GM19099 (cell line): ENCODE measurements around the gene B4GALT1.

Experiments used
- POLR2A ChIP-seq: IDR thresholded peaks from 3 replicates; pipeline ENCODE4 v1.6.1; 2011; ENCODE audit warnings: low read depth; ENCODE audit not compliant: insufficient read length; ENCODE audit errors: extremely low read depth

Gene B4GALT1

DNA sequence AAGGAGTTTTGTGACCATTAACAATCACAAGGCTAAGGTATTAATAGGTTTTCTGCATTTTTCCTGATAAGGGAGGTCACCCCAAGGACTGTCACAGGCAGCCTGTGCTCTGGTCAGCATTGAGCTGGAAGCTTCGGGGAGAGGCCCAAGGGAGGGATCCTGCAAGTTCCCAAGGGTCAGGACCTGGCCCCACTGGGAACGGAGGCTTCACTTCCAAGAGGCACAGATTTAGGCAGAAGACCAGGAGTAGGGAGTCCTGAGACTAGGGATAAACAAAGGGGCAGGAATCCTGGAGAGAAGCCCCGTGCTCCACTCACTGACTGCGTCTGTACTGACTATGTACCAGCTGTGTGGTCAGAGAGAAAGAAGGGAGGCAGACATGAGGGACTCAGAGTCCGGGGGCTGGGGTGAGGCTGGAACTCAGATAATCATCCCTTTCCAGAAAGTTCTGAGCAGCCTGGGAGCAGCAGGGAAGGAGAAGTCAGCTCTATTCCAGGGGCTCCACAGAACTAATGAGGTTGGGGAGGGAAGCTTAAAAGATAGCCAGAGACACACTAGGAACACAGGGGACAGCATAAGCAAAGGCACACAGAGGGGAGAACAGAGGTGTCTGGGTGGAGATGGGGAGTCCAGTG lies 37.8 kb downstream of the B4GALT1 start:
- no peak for TF ChIP-seq POLR2A

DNA sequence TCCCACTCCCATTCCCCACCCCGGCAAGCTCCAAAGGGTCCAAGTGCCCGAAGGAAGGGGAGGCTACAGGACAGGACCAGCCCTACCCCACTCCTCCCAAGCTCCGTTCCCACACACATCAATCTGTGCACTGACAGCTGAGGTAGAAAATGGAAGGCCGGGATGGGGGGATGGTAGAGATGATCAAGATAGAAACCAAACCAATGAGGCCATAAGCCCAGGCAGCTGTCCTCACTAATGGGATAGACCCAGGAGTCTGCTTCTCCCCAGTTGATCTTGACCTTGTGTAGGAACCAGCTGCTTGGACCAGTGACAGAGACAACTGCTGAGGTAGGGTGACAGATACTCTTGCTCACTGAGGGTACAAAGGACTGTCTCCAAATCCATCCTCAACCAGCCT lies 38.6 kb downstream of the B4GALT1 start:
- TF ChIP-seq POLR2A: no peak

DNA sequence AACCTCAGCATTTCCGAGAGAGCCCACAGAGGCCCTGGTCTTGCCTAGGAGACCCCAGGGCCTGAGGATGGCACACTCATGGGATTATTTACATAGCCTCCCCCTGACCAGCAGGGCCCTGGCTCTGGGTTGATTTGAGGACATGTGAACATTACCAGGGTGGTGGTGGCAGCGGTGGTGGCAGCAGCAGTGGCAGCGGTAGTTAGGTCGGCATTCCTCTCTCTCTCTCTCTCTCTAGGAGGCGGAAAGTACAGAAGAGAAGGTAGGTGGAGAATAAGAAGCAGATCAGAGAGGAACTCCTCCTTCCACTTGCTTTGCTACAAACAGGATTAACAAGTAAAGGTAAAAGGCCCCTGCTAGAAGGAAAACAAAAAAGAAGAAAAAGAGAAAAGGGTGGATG lies 39.3 kb downstream of the B4GALT1 start:
- TF ChIP-seq POLR2A: no peak

DNA sequence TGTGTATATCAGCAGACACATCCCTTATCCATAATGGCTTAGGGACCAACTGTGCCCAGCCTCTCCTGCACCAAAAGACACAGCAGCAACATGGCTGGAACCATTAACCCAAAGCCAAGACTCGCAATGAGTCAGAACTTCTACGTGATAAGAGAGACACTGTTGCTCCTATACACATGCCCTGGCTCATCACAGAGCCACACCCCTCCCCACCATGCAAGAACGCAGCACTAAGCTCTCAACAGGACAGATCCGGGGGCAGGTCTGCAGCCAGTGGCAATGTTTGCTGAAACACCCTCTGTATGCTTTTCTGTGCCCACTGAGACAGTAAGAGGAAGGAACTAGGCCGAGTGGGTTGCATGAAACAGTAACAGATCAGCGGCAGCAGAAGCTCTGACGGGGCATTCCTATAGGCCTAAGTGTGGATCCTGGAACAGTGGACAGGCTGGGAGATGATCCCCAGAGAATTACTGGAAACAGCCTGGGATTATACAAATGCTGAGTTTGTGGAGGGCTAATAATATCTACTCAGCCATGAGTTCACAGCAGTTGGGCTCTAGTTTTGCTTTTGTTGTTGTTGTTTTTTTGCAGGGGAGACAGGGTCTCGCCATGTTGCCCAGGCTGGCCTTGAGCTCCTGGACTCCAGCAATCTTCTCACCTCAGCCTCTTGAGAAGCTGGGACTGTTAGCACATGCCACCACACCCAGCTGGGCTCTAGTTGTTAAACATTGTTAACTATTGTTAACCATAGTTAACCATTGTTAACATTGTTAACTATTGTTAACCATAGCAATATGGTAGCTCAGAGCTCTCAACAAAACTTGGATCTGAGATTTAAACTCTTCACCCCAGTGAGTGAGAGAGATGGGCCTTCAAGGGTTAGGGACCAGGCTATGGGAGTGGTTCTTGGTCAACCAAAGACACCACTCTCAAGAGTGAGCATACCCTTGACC lies 41.0 kb downstream of the B4GALT1 start:
- no peak for TF ChIP-seq POLR2A

DNA sequence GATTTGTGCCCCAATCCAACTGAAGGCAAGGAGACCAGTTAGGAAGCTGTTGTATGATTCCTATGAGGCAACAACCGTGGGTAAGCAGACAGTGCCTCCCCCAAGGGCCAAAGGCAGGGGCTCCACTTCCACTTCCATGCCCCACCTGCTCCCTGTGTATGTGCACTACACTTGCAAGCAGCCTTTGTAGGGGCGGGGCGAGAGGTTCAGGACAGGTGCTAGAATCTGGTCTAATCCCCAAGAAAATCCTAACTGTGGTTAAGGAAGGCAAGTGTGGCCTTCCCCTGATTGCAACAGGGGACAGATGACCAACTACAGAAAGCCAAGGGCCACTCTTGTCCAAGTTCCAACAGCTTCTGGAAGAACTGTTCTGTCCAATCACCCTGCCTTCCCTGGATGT lies 41.7 kb downstream of the B4GALT1 start:
- TF ChIP-seq POLR2A: no peak

DNA sequence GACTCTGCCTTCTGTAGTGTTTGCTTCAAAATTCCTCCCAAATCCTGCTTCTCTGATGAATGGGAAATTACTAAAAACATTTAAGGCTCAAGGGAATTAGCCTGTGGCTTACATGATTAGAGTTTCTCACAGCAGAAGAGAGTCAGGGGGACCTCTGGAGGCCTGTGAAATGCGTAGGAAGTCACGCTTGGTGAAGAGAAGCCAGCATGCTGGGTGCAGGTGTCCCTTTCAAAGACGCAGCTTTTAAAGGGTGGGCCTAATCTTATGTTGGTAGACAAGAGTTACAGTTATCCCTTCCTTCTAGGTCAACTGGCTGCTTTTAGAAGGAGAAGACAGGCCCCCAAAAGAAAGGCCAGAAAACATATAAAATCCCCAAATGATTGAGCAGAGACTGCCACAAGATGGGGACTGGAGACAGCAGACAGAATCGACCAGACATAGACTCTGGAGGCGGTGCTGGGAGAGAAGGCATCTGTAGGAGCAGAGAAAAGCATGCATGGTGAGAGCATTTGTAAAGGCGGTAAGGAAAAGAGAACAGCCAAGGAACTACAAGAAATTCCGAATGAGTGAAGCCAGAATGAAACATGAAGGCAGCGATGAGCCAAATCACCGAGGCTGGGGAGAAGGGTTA lies 42.3 kb downstream of the B4GALT1 start:
- TF ChIP-seq POLR2A: no peak

DNA sequence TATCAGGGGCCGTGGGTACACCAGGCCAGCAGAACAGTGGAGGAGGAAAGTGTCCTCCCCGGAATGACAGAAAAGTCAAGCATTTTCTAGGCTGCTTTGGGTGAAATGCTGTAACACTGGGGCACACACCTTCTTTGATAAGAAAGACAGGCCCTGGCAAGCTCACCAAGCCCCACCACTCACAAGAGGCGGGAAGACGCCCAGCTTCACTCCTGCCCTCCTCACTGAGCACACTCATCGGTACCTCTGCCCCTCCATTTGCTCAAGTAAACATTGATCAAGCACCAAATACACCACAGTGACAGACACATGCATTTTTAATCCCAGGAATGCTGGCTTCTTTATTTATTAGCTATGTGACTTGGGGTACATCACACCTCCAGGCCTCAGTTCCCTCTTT lies 43.1 kb downstream of the B4GALT1 start:
- no peak for TF ChIP-seq POLR2A

DNA sequence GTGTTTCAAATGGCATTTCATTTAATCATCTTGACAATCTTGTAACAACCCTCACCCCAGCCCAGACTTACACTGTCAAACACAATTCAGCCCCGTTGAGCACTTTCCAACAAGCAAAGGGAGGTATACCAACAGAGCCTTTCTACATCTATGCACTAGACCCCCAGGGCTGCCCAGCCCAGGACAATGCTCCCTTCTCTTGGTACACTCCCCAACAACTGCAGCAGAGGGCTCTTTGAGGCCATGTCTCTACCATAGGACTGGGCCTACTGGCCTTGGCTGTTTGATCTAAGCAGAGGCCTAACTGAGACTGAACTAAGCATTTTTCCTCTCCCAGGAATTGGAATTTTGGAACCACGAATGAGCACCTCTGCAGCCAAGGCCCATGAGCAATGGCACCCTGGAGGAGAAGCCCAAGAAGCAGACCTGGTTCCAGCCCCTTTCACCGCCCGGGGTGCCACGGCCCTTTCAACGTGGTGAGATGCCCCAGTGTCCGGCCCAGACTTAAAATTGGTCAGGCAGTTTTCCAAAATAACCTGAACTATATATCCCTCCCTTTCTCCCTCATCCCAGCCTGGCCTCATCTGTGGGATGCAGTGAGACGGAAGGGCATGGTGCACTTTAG lies 43.6 kb downstream of the B4GALT1 start:
- TF ChIP-seq POLR2A: no peak

DNA sequence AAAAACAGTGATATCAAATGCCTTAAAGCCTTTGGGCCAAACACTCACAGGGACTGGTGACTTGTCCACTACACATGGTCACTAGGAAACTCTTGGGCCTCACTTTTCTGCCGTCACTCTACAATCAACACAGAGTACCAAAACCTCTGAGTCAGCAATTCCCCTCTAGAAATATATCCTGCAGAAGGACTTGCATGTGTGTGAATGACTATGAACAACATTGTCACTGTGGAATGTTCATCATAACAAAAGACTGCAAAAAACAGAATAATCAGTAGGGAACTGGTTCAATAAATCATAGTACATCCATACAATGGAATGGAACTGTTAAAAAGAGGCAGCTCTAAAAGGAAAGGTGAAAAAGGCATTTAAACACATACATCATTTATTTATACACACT lies 46.5 kb downstream of the B4GALT1 start:
- TF ChIP-seq POLR2A: no peak

DNA sequence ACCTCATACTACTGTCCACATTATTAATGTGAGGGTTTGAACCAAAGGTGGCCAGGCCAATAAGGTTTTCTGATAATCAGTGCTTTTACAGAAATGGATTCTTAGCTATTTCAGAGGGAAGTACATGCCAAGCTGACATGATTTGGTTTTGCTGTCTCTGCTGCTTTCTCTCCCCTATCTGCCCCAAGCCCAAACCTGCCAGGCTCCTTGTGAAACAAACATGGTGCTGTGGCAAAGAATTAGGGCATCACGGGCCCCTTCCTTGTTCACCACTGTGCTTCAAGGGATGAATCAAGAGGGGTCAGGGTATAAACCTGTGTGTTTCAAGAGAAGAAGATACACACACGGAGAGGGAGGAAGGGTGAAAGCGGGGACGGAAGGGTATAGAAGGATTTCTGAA lies 49.3 kb downstream of the B4GALT1 start:
- no peak for TF ChIP-seq POLR2A

DNA sequence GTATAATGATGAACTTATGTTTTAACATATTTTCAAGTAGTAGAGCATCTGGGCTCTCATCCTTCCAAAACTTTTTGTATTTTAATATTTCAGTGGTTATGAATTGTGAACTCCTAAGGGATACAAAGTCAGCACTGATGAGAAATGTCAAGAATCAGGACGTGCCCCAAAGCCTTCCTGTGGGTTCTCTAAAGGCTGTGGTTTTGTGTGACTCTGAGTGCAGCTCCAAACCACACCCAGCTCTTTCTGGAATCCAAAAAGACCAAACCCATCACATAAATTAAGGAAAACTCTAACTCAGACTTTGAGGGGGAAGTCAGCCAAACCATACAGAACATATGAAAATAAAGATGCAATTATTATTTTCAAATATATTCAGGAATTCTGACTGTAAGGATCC lies 49.8 kb downstream of the B4GALT1 start:
- no peak for TF ChIP-seq POLR2A

DNA sequence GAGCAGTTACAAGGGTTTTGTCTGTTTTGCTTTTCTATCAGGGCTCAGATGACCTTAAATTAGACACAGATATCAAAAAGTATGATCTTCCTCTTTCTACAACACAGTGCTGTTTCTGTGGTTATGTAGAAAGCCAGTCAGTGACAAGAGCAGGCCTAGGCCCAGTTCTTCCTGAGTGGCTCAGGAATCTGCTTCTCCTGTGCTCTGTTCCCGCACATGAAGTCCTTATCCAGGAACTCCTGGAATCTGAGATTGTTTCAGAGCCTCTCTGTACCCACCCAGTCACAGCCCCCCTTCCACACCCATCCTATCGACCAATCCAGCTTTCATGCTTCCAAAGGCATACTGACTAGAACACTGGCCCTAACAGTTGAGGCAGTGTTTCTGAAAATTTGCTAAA lies 50.3 kb downstream of the B4GALT1 start:
- no peak for TF ChIP-seq POLR2A

DNA sequence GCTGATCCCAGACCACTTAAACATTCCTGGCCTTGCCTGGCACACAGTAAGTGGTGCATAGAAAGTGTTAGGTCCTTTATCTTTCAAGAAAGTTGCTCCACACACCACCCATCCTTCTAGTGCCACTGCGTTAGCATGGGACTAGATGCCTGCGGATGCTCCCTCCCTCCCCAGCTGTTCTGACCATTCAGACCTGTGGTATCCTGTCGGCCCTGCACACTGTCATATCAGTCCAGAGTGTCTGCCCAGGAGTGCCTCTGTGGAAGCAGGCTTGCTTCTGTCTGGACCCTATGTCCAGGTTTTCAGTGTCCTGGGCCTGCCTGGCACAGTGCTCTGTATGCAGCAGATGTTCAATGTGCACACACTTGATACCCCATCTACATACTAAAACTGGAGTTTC lies 52.4 kb downstream of the B4GALT1 start:
- TF ChIP-seq POLR2A: no peak

DNA sequence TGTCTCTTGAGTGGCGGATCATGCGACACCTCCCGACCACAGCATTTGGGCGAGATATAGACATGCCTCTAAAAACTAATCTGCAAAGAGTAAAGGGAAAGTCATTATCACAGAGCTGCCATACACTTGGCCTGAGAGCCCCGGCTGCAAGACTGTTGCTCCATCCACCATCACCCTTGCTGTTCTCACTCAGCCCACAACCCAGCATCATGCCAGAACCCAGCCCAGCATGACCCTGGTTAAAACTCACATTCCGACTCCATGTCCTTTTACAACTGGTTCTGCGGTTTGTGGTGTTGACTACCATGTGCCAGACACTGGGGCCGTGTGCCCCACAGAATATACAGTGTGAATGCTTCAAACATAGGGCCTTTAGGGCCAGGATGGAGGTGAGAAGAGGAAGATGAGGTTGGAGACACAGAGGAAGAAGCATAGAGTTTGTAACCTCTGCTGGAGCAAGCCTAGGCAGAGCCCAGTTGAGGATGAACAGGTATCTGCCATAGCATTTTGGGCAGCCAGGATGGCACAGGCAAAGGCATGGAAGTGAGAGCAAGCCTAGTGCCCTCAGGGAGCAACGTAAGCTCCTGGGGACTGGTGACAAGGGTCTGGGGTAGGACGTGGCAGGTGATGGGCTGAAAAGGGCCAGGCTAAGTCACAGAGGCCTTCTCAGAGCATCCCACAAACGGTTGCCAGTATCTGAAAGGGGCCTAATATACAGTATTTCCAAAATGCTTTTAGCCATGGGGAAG lies 53.2 kb downstream of the B4GALT1 start:
- TF ChIP-seq POLR2A: no peak

DNA sequence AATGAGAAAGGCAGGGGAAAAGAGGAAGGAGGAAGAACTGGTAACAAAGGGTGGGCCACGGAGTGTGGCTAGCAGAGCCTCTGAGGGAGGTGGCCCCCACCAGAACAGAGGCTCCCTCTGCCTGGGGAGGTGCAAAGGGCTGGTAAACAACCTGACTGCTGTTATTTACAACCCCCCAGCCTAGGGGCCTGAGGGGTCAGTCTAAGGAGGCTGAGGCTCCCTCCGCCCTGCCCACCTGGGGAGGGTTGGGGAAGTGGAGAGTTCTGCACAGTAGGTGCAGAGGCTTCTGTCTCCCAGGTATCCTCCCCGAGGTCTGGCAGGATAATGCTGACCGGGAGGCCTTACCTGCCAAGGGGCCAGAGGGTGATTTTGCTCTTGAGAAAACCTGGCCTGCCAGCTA lies 55.0 kb downstream of the B4GALT1 start:
- no peak for TF ChIP-seq POLR2A

DNA sequence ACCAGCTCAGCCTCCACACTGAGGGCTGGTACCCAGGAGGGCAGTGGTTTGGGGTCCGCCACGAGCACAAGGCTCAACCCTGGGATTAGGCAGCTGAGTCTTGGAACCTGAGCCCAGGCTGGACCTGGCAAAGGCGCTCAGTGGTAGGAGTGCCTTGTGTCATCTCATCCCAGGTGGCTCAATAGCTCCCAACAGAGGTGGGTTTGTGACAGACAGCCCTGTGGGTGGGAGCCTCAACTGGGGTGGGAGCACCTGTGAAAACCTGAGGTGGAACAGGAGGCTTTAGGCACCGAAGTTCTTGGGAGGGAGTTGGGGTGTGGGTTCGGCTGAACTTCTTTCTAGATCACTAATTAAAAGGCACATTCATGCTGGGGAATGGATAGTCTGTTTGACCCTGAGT lies 55.5 kb downstream of the B4GALT1 start:
- no peak for TF ChIP-seq POLR2A

DNA sequence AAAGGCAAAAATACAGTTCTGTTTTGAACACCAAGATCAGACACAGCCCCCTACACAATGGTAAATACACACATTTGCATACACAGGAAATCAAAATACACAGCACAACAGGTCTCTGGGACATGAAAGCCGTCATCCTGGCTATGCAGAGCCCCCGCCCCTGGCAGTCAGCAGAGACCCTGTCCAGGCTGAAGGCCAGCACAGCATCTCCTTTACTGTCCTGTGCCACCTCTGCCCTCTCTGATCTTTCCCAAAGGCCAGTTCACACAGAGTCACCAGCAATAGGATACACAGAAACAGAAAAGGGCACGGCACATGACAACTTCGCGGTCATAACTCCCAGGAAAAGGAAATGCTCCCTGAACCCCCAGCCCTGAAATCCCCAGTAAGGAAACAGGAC lies 56.5 kb downstream of the B4GALT1 start:
- no peak for TF ChIP-seq POLR2A
